Measurements from ENCODE around the gene CBY2.
"Not testable (repeated sequence)": the region's sequence is repeated elsewhere in the genome, so short reads cannot be mapped to it uniquely, and the experiment has no call there.

The CBY2 gene, protein sequence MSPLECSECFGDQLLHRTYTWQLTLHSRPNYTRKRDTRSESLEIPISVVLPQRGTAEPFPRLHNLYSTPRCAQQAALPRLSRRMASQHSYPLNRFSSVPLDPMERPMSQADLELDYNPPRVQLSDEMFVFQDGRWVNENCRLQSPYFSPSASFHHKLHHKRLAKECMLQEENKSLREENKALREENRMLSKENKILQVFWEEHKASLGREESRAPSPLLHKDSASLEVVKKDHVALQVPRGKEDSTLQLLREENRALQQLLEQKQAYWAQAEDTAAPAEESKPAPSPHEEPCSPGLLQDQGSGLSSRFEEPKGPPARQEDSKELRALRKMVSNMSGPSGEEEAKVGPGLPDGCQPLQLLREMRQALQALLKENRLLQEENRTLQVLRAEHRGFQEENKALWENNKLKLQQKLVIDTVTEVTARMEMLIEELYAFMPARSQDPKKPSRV

DNA sequence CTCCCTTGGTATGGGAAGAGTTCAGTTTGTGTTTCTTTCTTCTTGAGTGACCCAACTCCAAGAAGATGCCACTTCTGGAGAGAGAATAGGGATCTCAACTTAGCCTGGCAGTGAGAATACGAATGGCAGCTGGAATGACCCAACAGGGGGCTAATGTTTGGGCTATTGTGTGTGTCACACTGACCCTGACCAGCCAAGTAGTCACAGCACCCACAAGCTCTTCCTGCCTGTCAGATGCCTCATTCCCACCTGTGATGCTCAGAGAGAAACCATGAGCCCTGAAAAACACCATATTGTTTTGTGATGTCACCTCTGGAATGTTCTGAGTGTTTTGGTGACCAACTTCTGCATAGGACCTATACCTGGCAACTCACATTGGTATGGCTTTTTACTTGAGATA lies at the start of gene CBY2:
Gene CBY2, plus strand, starts transcription at position 233 of the 400 bp plus-strand sequence. Its CDS starts 71 bp downstream, at position 304.
- DNase-seq (ENCODE audit: low spot score), result no peak

DNA sequence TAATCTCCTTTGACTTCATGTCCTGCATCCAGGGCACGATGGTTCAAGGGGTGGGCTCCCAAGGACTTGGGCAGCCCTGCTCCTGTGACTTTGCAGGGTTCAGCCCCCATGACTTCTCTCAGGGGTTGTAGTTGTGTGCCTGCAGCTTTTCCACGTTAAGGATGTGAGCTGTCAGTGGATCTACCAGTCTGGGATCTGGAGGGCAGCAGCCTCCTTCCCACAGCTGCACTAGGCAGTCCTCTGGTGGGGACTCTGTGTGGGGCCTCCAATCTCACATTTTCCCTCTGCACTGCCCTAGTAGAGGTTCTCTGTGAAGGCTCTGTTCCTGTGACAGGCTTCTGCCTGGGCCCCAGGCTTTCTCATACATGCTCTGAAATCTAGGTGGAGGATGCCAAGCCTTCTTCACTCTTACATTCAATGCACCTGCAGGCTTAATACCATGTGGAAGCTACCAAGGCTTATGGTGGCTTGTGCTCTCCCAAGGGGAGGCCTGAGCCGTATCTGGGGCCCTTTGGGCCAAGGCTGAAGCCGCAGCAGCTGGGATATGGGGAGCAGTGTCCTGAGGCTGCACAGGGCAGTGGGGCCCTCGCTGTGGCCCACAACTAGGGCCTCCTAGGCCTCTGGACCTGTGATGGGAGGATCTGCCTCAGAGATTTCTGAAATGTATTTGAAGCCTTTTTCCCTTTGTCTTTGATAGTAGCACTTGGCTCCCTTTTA lies 47.3 kb upstream of the CBY2 start:
- DNase-seq (ENCODE audit: low spot score), result no peak

DNA sequence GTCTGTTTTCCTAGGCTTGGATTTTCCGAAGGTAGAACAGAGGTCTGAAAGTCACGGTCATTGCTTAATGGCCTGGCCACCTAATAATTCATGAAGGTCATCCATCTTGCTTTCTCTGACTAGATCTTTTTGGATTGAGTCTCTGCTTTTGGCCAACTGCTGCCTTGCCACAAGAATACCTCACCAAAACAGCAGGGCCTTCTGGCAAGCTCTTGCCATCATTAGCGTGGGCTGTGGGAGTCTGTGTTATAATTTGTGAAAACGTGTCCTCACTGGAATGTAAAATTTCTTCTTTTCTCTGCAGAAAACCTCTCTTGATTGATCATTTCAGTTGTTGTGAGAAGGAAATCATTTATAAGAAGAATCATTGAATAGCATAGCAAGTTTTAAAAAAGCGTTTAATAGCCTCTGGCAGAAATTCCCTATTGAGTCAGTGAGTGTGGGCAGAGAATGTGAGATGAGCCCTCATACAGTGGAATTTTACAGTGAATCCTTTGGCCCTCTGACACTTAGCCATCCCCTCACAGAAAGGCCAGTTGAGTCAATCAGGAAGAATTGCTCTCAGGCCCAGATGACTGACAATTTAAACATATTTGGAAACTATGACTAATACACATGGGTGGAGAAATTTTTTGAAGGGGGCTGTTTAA lies 43.4 kb upstream of the CBY2 start:
- DNase-seq (ENCODE audit: low spot score), result peak; percentile 30

DNA sequence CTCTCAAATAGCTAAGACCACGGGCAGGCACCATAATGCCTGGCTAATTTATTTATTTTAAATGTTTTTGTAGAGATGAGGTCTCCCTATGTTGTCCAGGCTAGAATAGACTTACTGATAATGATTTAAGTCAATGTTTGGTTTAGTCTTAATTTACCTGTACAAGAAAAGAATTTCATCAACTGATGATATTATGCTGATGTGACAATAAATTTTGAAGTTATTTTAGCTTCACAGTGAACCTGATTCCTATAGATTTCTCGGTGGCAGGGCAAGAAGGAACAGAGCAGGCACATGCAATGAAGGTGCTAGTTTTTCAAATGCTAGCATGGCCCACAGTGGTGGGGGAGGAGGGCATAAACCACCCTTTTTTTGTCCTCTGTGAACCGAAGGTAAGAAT lies 42.6 kb upstream of the CBY2 start:
- DNase-seq (ENCODE audit: low spot score), result no peak

DNA sequence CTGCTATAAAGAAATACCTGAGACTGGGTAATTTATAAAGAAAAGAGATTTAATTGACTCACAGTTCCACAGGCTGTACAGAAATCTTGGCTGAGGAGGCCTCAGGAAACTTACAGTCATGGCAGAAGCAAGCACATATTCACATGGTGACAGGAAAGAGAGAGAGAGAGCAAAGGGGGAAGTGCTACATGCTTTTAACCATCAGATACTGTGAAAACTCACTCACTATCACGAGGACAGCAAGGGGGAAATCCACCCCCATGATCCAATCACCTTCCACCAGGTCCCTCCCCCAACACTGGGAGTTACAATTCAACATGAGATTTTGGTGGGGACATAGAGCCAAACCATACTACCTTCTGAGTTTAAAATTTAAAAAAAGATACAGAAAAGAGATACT lies 41.7 kb upstream of the CBY2 start:
- not testable (repeated sequence) for DNase-seq (ENCODE audit: low spot score)

DNA sequence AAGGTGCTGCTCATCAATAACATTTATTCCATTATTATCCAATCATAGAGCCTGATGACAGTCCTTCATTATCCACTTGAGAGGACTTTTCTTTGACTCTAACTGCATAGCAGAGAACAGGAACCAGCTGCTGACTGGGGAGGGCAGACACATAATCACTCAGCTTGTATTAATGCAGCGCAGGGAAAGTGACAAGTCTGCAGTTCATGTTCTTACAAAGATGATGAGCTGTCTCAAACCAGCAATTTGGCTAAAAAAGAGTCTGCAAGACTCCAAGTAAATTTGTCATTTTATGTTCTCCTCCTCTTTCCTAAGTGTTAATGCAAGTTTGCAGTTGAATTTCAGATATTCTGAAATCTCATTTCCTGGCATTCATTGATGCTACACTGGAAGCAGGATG lies 40.0 kb upstream of the CBY2 start:
- no peak for DNase-seq (ENCODE audit: low spot score)

DNA sequence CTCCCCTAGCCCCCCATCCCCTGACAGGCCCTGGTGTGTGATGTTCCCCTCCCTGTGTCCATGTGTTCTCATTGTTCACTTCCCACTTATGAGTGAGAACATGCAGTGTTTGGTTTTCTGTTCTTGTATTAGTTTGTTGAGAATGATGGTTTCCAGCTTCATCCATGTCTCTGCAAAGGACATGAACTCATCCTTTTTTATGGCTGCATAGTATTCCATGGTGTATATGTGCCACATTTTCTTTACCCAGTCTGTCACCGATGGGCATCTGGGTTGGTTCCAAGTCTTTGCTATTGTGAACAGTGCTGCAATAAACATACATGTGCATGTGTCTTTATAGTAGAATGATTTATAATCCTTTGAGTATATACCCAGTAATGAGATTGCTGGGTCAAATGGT lies 39.2 kb upstream of the CBY2 start:
- DNase-seq (ENCODE audit: low spot score), result not testable (repeated sequence)

DNA sequence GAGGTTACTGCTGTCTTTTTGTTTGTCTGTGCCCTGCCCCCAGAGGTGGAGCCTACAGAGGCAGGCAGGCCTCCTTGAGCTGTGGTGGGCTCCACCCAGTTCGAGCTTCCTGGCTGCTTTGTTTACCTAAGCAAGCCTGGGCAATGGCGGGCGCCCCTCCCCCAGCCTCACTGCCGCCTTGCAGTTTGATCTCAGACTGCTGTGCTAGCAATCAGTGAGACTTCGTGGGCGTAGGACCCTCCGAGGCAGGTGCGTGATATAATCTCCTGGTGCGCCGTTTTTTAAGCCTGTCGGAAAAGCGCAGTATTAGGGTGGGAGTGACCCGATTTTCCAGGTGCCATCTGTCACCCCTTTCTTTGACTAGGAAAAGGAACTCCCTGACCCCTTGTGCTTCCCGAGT lies 32.5 kb upstream of the CBY2 start:
- not testable (repeated sequence) for DNase-seq (ENCODE audit: low spot score)

DNA sequence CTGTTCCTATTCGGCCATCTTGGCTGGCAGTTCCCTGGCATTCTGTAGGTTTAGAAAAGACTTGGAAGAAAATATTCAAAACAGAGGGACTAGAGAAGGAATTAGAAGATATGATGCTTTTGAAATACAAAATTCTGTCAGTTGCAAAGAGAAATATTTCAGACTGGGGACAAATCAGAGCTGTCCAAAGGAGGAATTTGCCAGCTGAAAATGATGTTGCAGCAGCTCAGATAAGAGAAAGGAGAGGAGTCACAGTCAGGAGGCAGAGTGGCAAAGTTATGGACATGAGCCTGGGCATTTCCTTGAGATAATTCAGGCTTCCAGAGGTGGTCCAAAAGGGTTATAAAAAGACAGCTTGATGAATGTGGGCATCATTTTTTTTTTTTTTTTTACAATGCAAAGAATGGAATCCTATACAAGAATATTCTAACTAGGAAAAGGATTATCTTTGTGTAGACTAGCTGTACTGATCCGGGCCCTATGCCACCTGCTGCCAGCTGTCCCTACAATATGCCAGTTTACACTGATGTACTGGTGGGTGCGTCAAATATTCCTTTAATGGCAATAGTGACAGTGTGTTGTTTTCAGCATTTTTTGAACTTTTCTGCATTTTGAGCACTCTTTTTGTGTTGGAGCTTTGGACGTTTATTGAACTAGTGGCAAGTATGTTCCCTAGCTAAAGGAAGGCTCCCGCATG lies 31.8 kb upstream of the CBY2 start:
- no peak for DNase-seq (ENCODE audit: low spot score)

DNA sequence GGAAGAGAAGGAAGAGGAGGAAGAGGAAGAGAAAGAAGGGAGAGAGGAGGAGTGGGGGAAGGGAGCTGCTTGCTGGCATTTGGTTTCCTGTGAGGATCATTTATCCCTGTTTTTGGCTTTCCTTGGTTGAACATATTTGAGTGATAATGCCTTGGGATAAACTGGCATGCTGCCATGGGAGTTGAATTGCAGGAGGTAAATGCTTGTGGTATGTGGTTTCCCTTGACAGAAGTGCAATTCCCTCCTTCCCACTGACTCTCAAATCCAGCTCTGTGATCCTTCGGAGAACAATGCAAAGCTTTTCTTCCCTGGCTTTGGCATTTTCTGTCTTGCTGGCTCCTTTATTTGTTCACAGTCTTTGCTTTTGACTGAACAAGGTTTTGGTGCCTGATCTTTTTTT lies 27.2 kb upstream of the CBY2 start:
- DNase-seq (ENCODE audit: low spot score), result no peak

DNA sequence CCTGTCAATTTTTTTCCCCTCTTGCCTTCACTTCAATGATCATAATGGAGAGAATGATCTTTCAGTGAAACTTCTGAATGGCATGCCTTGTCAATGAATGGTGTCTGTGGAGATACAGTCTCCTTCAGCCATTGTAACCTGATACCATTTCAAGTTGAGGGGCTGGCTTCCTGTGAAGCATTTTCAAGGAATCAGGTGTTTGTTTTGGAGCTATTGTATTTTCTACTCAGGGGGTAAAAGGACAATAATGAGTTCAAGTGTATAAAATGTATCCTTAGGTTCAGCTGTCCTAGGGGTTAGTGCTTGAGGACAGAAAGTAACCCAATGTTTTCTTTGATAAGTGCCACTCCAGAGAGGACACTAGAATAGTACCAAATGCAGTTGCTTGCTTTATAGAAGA lies 23.8 kb upstream of the CBY2 start:
- DNase-seq (ENCODE audit: low spot score), result no peak

DNA sequence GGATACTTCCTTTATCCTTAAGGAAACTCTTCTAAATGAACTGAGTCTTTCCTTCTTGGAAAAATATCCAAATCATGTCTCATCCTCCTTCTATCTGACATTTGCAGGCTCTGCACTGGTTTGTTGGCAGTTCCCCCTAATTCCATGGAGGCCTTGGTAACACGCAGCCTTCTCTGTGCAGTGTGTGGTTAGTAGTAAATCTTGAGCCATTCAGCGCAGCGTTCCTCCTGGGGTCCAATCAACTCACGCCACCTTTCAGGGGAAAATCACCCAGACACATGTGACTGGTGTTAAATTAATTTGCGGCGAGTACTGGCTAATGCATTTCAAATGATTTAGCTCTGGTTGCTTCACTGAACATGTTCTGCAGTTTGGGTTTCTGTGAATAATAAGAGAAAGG lies 21.0 kb upstream of the CBY2 start:
- DNase-seq (ENCODE audit: low spot score), result no peak

DNA sequence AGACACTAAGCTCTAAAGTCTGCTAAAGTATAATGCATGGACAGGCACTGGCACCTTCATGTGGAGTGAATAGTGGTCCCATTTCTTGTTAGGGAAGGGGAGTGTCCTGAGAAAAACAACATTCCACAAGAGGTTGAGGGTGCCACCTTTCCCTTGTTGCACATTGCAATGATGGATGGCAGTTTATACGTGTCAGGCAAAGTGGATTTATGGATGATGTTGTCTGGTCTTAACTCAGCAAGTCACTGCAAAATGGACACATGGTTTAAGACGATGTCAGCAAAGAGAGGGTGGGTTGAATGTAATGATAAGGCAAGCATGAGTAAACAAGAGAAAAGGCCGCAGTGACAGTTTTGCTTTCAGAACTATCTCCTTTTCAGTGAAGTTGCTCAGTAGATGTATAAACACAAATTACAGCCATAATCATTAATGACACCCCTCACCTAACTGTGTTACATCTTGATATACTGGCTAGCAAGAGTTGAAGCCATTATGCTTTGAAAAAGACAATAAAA lies 19.6 kb upstream of the CBY2 start:
- no peak for DNase-seq (ENCODE audit: low spot score)

DNA sequence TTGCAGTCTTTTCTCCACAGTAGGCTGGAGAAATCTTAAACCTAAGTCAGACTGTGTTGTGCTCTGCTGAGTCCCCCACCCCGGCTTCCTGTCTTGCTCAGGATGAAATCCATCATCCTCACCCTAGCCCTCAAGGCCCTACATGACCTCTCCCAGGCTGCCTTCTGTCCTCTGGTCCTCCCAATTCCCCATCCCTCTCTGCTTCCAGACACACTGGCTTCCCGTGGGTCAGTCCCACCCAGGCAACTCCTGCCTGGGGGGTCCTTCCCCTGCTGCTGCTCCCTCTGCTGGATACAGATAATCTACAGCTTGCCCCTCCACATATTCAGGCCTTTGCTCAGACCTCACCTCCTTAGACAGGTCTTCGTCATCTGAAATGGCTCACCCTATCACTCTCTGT lies 18.4 kb upstream of the CBY2 start:
- no peak for DNase-seq (ENCODE audit: low spot score)

DNA sequence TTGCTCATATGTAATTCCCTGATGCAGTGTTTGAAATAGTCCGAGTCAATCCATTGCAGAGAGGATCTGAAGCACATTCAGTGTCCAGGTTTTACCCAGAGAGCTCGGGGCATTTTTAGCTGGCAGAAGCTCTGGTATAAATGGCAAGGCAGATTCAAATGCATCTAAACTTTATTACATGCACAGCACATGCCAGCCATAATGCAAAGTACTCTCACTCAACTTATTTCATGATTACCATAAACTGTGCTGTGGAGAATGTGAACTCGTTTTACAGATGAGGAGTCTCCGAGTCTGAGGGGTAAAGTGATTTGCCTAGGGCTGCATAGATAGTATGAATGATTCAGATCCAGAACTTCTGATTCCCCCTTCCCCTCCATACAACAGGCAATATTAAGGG lies 13.5 kb upstream of the CBY2 start:
- DNase-seq (ENCODE audit: low spot score), result no peak

DNA sequence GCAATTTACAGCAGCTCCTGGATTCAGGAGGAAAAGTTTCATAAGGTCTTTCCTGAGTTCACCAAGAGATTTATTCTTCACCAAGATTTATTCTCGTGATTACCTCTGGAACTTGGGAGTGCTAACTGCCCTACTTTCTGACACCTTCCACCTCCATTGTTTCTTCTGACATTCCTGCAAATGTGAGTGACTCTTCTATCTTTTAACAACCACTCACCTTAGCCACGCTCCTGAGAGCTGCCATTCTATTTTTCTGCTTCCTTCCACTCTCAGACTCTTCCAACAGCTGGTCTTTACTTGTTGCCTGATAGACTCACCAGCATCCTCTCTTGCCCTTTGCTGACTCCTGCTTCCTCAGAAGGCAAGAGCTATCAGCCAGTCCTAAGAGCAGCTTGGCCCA lies 11.5 kb upstream of the CBY2 start:
- no peak for DNase-seq (ENCODE audit: low spot score)

DNA sequence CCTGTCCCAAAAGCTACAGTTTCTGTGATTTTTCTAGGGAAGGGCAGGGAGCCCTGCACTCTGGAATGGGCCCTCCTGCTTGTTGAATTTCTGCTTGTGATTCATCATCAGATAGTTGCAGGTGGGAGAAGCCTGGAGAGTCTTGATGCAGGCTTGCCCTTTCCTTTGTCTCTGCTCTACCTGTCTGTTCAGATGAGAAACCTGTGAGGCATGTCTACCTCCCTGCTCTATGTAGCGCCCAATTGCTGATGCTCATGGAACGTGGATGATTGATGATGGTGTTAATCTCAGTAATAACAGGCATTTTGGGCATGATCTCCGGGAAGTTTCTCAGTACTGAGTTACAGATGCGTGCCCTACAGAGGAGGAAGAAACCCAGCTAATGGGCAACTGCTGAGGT lies 10.9 kb upstream of the CBY2 start:
- no peak for DNase-seq (ENCODE audit: low spot score)

DNA sequence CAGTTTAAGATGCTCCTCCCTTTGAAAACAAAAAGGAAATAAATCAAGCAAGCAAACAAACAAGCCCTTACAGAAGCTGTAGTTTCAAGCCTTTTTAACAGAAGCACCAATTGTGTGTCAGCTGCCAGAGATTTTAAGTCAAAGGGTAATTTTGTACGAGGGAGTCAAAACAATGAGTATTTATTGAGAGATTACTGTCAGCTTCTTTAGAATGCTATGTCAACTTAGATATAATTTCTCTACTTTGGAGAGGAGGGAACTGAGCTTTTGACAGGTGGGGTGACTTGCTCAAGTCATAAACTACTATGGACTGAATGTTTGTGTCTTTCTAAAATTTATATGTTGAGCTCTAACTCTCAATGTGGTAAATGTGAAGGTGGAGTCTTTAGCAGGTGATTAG lies 10.5 kb upstream of the CBY2 start:
- DNase-seq (ENCODE audit: low spot score), result no peak

DNA sequence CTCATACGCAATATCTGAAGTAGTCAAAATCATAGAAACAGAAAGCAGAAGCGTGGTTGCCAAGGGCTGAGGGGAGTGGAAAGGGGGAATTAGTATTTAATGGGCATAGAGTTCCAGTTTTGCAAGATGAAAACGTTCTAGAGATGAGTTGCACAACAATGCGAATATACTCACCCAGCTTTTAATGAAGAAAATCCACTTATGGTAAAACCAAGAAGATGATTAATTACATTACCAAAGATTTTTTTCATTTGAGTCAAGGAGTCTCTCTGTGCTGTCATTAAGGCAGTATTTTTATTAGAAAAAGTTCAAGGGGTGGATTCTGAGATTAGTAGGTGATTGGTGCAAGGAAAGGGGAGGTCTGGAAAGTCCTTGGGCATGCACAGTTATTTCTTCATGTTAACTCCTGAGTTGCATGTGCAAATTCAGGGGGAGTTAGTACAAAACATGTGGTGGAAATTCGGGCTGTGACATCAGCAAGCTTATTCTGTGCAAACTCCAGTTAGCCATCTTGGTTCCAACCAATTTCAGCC lies 6.9 kb upstream of the CBY2 start:
- DNase-seq (ENCODE audit: low spot score), result no peak

DNA sequence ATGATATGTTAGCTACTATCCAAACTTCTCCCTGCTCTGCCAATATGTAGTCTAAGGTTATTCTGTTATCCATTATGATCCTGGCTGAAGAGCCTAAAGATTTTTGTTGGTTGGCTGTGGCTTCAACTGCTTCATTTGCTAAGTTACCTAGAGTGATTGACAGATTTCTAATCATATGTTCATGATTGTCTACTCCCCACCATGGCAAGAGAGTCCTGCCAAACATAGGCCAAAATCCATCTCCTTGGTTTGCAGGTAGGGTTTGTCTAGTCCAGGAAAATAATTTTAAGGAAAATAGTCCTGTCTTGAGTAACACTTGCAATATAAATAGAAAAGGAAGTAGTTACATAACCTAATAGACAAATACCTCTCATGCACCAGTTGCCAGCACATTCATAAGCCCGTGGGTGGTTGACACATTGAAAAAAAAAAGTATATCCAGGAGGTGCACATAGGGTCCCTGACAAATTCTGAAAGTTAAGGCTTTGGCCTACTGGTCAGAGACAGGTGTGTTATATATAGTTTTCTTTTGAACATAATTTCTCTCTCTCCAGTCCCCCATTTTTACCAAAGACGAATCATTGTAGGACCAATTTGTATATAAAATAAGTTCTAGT lies 5.4 kb upstream of the CBY2 start:
- DNase-seq (ENCODE audit: low spot score), result no peak
